SK-MEL-5 (cell line): ENCODE measurements around the gene NAB1. TPM values are rescaled to one million over a fixed set of nuclear protein-coding genes. Genes with fewer than 3 reads are reported as not detected.
A peak's percentile ranks its signal among the peaks of the same experiment; 100 is the strongest.

Source experiments
- DNase-seq: peaks from one replicate; pipeline ENCODE4 v3.0.0-alpha.2; 2016; ENCODE audit warnings: low read depth, low spot score
- in situ Hi-C: cut with HindIII; loops from 2 replicates; pipeline ENCODE4 v1.10.0; 2016; ENCODE audit warnings: low sequenced_read_pairs, high pct_unique_total_duplicates, low pct_unique_long_range_greater_than_20kb
- total RNA-seq: library from RNA; depleted of rRNA; stranded (reverse); fragments of >200 nt; shearing (Covaris generic); gene quantifications from 2 replicates; pipeline ENCODE4 v1.2.3, GENCODE V29; 2014; rRNA removed

NAB1 gene
- total RNA-seq, 1 experiment from 2014 or later, result 41.5 TPM

DNA sequence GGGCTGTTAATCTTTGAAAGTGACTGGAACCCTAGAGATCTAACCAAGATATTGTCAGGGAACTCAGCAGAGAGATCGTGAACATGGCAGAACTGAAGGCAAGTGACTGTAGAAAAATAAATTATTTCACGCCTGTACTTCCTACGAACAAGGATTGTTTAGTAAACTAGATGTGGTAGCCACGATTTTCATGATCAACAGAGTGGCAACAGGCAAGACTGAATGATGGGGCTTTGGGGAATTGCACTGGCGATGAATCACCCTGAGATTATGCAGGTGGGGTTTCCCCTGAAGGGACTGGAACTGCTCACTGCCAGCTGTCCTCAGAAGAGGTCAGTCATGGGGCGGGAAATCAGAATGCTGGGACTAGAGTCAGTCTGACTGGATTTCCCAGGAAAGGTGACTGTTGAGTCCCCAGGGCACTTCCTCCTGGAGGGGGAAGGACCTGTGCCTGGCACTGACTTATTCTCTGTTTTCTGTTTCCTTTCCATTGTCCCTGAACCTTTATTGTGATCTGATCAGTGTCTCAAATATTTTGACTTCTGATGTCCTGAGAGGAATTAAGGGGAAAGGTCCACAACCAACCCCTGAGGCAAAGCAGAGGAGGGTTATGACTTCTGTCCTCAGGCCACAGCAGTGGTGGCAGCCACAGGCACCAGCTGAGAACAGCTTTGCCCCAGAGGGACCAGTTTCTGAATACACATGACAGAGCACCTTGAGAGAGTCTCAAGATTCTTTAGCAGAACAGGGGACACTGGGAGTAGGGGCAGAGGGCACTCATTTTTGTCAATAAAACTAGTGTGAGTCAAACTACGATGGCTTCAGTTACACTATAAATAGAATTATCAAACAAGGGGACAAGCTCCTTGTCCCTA lies 70.0 kb downstream of the NAB1 start:
- in situ Hi-C loops, result no loop called here
- DNase-seq, result no peak

DNA sequence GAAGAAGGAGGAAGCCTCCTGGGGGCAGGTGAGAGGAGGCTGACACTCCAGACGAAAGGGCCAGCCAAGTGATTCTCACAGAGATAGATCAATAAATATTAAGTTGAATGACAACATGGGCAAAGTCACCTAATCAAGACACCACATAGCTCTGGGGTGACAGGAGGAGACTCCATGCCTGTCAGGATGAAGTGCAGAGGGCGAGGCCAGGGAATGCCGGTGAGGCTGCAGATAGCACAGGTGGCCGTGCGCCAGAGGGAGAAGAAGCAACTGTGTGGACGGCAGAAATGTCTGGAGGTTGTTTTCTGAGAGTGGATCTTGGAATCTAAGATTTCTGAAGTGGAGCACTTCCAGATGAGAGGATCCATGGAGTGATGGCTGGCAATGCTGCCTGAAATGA lies 71.4 kb downstream of the NAB1 start:
- no peak for DNase-seq
- in situ Hi-C loops, result no loop called here

DNA sequence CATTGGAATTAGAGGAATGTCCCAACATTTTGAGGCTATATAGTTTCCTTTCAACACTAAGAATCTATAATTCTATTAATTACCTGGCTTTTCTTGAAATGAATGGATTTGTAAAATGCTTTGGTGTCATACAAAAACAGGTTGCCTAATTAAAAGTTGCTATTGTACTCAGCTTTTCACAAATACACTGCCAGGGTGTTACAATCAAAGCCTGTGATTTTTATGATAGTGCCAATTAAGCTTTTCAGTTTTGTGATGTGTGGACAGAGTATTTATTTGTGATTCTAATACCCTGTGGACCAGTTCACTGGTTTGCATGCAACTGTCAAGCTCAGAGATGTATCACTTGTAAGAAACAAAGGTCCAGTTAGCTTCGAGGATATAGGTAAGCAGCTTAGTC lies 71.8 kb downstream of the NAB1 start:
- DNase-seq, result no peak
- in situ Hi-C loops, result no loop called here

DNA sequence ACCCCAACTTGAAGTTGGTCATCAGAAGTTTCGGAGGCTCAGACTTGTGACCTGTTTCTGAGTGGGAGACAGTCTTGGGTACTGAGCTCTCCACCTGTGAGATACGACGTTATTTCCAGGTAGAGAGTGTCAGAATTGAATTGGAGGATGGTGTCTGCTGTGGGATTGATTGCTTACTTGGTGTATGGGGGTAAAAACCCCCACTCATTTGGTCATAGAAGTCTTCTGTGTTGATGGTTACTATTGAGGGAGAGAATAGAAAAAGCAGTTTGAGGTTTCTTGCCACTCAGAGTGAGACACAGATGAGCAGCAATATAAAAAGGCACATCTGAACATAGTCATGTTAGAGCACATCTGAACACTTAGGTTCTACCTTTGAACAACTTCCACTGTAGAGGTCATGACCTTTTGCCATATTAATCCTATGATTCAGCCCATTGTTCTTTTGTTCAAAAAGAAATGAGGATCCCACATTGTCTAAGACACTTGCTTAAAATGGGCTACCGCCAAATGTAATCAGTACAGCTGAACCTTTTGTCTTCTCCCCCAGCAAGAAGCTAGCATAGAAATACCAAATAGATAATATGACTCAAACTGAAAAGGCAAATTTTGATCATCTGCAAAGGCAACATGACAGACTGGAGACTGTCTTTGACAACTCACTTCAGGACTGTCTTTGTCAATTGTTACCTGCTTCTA lies 73.3 kb downstream of the NAB1 start:
- in situ Hi-C loops, result no loop called here
- DNase-seq, result peak; percentile 4

DNA sequence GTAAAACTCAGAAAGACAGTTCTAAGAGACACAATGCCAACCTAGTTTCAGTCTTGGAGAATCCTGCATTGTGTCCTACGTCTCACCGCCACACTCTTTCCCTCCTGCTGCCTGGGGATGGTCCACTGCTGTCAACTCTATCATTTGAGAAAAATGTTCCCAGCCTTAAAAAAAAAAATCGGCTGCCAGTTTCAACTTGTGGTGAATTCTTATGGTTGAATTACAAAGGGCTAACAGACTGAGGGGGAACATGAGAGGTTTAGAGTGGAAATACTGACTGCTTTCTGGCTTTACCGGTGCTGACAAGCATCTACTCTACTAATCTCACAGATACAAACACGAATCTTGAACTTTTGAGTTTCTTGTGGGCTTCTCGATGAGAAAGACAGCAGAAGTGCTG lies 74.0 kb downstream of the NAB1 start:
- in situ Hi-C loops, result no loop called here
- no peak for DNase-seq

DNA sequence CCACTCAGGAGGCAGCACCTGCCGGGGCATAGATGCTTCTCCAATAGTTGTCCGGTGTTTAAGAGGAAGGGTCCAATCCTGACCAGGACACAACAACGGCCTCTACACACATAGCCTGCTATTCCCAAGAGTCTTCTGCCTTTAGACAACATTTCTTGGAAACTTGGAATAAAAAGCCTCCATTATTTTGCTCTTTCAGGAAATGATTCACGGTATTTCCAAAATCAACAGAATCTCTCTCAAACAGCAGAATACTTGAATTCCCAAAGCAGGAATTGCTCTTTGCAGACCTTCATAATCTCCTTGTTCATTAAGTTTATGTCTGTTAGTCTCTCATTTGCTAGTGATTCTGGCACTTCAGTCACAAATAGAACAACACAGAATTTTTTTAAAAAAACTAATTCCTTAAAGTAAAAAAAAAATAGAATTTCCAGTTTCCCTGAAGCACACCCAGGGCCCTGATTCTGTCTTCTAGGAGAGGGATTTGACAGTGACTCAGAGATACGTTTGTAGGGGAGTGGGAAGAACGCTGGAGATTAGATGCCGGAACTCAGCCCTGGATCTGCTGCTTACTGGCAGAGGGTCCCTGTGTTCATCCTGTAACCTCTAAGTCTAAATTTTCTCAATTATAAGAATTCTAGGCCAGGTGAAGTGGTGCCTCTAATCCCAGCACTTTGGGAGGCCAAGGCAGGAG lies 74.7 kb downstream of the NAB1 start:
- peak; percentile 64 for DNase-seq
- in situ Hi-C loops, result no loop called here

DNA sequence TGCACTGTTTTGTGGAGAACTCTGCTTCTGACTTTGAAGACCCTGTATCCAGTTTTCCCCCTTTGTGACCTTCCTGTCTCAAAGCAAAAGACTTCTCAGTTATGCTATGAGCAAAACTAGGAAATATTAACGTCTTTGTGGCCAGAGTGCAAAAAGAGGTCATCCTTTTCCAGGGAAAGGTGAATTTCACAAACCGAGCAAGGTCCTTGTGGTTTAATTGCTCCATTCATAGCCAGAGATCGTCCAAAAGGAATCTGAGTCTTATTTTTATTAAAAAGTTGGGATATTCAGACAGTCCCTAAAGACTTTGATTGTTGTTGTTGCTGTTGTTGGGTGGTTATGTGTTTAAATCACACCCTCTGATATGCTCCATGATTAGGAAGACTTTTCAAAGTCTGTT lies 77.4 kb downstream of the NAB1 start:
- in situ Hi-C loops, result no loop called here
- DNase-seq, result no peak

DNA sequence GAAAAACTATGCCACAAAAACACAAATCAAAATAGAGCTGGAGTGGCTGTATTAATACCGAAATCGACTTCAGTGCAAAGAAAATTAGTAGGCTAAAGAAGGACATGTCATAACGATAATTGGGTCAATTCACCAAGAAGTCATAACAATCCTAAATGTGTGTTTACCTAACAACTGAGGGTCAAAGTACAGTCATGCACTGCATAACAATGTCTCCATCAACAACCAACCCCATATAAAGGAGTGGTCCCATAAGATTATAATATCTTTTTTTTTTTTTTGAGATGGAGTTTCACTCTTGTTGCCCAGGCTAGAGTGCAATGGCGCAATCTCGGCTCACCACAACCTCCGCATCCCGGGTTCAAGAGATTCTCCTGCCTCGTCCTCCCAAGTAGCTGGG lies 87.5 kb downstream of the NAB1 start:
- in situ Hi-C loops, result no loop called here
- no peak for DNase-seq

DNA sequence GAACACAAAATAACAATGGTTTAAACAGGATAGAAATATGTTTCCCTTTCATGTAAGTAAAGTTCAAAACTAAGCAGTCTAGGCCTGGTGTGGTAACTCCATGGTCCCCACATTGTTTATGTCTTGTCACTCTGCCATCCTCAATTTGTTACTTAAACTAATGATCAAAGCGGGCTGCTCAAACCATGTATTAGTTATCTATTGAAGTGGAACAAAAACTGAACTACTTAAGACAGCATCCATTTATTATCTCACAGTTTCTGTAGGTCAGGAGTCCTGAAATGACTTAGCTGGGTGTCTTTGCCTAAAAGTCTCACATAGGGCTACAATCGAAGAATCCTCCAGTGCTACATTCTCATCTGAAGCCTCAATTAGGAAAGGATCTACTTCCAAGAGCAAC lies 91.6 kb downstream of the NAB1 start:
- DNase-seq, result no peak
- in situ Hi-C loops, result no loop called here

Other genes with a start within 250 kb of the NAB1 start
- 6.7 and 7.2 TPM in 2 replicates for gene MFSD6, start 240.7 kb upstream of the NAB1 start, total RNA-seq
- gene NEMP2, start 114.4 kb upstream of the NAB1 start, total RNA-seq, result 9.0 and 11.8 TPM in 2 replicates
- gene GLS, start 231.7 kb downstream of the NAB1 start, total RNA-seq, result 116 and 117 TPM in 2 replicates